ENCODE data around the gene B3GNT3.

The B3GNT3 gene

DNA sequence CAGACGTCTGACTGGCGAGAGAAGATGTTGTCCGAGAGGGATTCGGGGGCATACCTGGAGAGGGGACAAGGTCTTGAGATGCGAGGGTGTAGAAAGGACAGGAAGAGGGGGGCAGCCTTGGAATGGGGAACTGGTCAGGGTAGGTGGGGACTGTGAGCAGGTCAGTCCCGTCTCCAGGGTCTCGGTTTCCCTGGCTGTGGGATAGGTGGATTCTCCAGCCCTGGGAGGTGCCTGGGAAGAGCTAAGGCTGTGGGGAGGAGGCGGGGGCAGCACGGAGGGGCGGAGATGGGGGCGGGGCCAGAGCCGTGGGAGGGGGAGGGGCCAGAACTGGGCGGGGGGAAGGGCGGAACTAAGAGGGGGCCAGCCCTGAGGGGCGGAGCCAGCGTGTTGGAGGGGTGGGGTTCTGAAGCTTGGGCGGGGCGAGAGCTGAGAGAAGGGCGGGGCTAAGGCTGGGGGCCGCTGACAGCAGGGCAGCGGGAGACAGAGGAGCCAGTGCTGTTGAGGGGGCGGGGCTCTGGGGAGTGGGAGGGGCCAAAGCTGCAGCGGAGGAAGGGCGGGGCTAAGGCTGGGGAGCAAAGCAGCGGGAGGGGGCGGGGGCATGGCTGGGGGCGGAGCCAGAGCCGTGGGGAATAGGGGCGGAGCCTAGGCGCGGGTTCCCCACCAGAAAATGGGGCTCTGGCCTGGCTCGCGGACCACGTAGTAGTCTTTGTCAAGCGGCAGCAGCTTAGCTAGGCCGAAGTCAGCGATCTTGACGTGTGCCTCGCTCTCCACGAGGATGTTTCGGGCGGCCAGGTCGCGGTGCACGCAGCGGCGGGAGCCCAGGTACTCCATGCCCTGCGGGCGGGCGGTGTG, 35.9 kb downstream of the B3GNT3 start:
- CTCF ChIA-PET = interaction anchor here (0.9 to 1.2 kb wide), 2 partner anchors 29 to 46 kb away, joined by 3 to 4 read pairs; partner anchors contain the start of gene RPL18A
- TF ChIP-seq CTCF (IDR thresholded peaks at IDR 0.05; ENCODE audit: insufficient read depth, low read length, missing control alignments) = no peak
- H3K4me3 ChIP-seq (ENCODE audit: low read depth, low read length) = peak overlapping the region; percentile 48
- POLR2A ChIA-PET = no interaction called here
- DNase-seq (ENCODE audit: low read depth, low spot score) = no peak

DNA sequence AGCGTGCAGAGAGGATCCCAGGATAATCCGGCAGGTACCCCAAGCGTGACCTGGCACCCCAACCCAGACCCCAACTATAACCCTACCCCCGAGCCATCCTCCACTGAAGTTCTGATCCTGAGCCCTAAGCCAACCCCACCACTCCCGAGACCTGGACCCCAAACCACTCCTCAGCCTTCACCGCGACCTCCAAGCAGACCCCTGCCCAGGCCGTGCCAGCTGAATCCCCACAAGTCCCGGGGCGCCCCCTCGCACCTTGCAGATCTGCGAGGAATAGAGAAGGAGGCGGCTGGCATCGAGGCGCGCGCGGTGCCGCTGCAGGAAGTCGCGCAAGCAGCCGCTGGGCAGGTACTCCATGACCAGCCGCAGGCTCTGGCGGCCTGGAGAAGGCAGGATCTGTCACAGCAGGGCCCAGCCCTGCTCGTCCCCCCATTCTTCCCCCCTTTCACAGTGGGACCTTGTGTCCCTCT, 36.5 kb downstream of the B3GNT3 start:
- DNase-seq (ENCODE audit: low read depth, low spot score) = no peak
- ChIA-PET CTCF (interaction anchor here (1.2 to 1.9 kb wide), 2 partner anchors 11 to 28 kb away, joined by 4 to 6 read pairs; partner anchors contain the start of gene RPL18A), POLR2A (no interaction called here)
- H3K4me3 ChIP-seq (ENCODE audit: low read depth, low read length) = peak overlapping the region; percentile 48
- TF ChIP-seq CTCF (IDR thresholded peaks at IDR 0.05; ENCODE audit: insufficient read depth, low read length, missing control alignments) = no peak

DNA sequence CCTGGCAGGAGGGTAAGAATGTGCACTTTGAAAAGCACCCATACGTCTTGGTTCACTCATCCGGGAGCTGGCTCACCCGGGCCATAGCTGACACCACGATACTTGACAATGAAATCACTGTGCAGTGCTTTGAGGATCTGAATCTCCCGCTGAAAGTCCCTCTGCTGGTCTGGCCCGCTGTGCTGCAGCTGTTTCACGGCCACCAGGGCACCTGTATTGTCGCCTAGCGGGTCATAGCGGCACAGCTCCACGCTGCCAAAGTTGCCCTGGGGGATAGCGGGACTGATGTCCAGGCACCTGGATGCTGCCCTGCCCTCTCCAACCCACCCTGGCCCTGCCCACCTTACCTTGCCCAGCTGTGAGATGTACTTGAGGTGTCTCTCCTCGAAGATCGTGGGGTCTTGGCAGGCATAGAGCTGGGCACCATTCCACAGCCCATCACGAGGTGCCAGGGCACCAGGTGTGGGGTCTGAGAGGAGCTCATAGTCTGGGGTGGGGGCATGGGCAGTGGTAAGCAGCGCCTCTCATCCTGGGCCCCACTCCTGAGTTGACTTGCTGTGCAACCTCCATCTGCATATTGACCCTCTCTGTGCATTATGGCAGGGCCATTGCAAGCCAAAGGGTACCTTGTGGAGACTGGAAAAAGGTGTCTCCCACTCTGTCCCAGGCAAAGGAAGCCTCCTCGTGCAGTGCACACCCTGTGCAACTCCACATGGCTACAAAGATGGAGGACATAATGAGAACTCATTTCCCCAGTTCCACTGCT, 37.7 kb downstream of the B3GNT3 start:
- TF ChIP-seq CTCF (IDR thresholded peaks at IDR 0.05; ENCODE audit: insufficient read depth, low read length, missing control alignments) = no peak
- H3K4me3 ChIP-seq (ENCODE audit: low read depth, low read length) = no peak overlapping the region
- ChIA-PET CTCF (interaction anchor here (1.5 to 1.9 kb wide), 3 partner anchors 10 to 27 kb away, joined by 3 to 6 read pairs (median 4); partner anchors contain the start of gene RPL18A), POLR2A (no interaction called here)
- DNase-seq (ENCODE audit: low read depth, low spot score) = no peak

DNA sequence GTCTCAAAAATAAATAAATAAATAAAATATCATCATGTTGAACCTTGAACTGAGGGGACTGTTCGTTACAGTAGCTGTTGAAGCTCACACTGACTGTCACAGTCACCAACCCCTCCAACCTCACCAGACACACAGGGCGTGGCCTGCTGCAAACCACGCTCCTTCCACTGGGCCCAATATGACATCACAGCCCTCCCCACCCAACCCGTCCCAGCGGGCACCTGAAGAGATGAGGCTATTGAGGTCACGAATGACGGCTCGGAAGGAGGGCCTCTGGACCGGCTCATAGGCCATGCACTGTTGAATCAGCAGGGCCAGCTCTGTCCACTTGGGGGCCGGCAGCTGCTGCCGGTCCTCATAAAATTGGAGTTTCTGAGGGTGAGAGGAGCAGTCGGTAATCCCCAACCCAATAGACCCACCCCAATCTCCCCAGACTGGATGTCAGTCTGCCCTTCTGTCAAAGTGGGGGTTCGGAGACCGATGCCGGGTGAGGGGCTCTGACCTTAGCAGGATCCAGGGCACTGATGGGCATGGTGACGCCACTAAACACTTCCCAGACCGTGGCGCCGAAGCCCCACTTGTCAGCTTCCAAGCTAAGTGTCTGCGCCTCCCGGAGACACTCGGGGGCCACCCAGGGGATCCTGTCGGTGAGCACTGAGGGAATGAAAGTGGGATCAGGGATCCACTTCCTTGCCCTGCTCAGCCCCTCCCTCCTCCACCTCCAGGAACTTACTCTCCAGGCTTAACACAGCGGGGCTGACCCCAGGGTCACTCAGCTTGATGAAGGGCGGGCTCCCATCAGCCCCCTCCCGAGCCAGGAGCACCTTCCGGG, 39.6 kb downstream of the B3GNT3 start:
- no peak for DNase-seq (ENCODE audit: low read depth, low spot score)
- TF ChIP-seq CTCF (IDR thresholded peaks at IDR 0.05; ENCODE audit: insufficient read depth, low read length, missing control alignments) = no peak
- CTCF ChIA-PET = interaction anchor here (0.9 kb wide), 1 partner anchor 22 kb away, joined by 4 read pairs; no protein-coding TSS in a partner anchor
- H3K4me3 ChIP-seq (ENCODE audit: low read depth, low read length) = no peak overlapping the region
- POLR2A ChIA-PET = no interaction called here

- no peak overlapping the region for H3K4me3 ChIP-seq (ENCODE audit: low read depth, low read length)
- ChIA-PET POLR2A (no interaction called here), CTCF (no interaction called here)
- DNase-seq (ENCODE audit: low read depth, low spot score) = no peak
- no peak for TF ChIP-seq CTCF (IDR thresholded peaks at IDR 0.05; ENCODE audit: insufficient read depth, low read length, missing control alignments)
Measured at GRCh38 chr19:17835182-17836006, 40.5 kb downstream of the B3GNT3 start.

Measured in AG04449 (cell line).